Measurements from ENCODE around the gene KIF21A.

The KIF21A gene

GRCh38 chr12:39390752-39391151 lies 52.2 kb downstream of the KIF21A start:
- Histone ChIP-seq H3K9me3 (ENCODE audit: control insufficient read depth in 1 of 2, low read length in 2 of 2) (no peaks in the 10 kb centered on the region), H3K27me3 (ENCODE audit: control insufficient read depth in 1 of 2, insufficient read depth in 2 of 2, low read length in 2 of 2) (no peaks in the 10 kb centered on the region), H3K36me3 (ENCODE audit: control insufficient read depth in 1 of 2, insufficient read depth in 2 of 2, low read length in 2 of 2) (no peaks in the 10 kb centered on the region), H3K4me1 (ENCODE audit: control insufficient read depth in 1 of 2, insufficient read depth in 2 of 2, low read length in 2 of 2) (no peaks in the 10 kb centered on the region), H3K9ac (ENCODE audit: low read depth in 1 of 2, low read length in 2 of 2) (no peak overlapping the region), H3K27ac (ENCODE audit: low read depth, low read length) (no peak overlapping the region), H3K4me3 (ENCODE audit: low read depth in 1 of 2, low read length in 2 of 2) (no peak overlapping the region)

GRCh38 chr12:39389399-39390150 lies 53.3 kb downstream of the KIF21A start:
- Histone ChIP-seq H3K27ac (ENCODE audit: low read depth, low read length) (no peak overlapping the region), H3K9ac (ENCODE audit: low read depth in 1 of 2, low read length in 2 of 2) (no peak overlapping the region), H3K27me3 (ENCODE audit: control insufficient read depth in 1 of 2, insufficient read depth in 2 of 2, low read length in 2 of 2) (no peaks in the 10 kb centered on the region), H3K4me3 (ENCODE audit: low read depth in 1 of 2, low read length in 2 of 2) (no peak overlapping the region), H3K36me3 (ENCODE audit: control insufficient read depth in 1 of 2, insufficient read depth in 2 of 2, low read length in 2 of 2) (no peaks in the 10 kb centered on the region), H3K9me3 (ENCODE audit: control insufficient read depth in 1 of 2, low read length in 2 of 2) (no peaks in the 10 kb centered on the region), H3K4me1 (ENCODE audit: control insufficient read depth in 1 of 2, insufficient read depth in 2 of 2, low read length in 2 of 2) (no peaks in the 10 kb centered on the region)

GRCh38 chr12:39386335-39386734 lies 56.6 kb downstream of the KIF21A start:
- Histone ChIP-seq H3K9me3 (ENCODE audit: control insufficient read depth in 1 of 2, low read length in 2 of 2) (no peaks in the 10 kb centered on the region), H3K9ac (ENCODE audit: low read depth in 1 of 2, low read length in 2 of 2) (no peak overlapping the region), H3K36me3 (ENCODE audit: control insufficient read depth in 1 of 2, insufficient read depth in 2 of 2, low read length in 2 of 2) (no peaks in the 10 kb centered on the region), H3K27me3 (ENCODE audit: control insufficient read depth in 1 of 2, insufficient read depth in 2 of 2, low read length in 2 of 2) (no peaks in the 10 kb centered on the region), H3K4me1 (ENCODE audit: control insufficient read depth in 1 of 2, insufficient read depth in 2 of 2, low read length in 2 of 2) (no peaks in the 10 kb centered on the region), H3K4me3 (ENCODE audit: low read depth in 1 of 2, low read length in 2 of 2) (no peak overlapping the region), H3K27ac (ENCODE audit: low read depth, low read length) (no peak overlapping the region)

- Histone ChIP-seq H3K4me1 (ENCODE audit: control insufficient read depth in 1 of 2, insufficient read depth in 2 of 2, low read length in 2 of 2) (no peaks in the 10 kb centered on the region), H3K9ac (ENCODE audit: low read depth in 1 of 2, low read length in 2 of 2) (no peak overlapping the region), H3K27ac (ENCODE audit: low read depth, low read length) (no peak overlapping the region), H3K4me3 (ENCODE audit: low read depth in 1 of 2, low read length in 2 of 2) (no peak overlapping the region), H3K36me3 (ENCODE audit: control insufficient read depth in 1 of 2, insufficient read depth in 2 of 2, low read length in 2 of 2) (no peaks in the 10 kb centered on the region), H3K27me3 (ENCODE audit: control insufficient read depth in 1 of 2, insufficient read depth in 2 of 2, low read length in 2 of 2) (no peaks in the 10 kb centered on the region), H3K9me3 (ENCODE audit: control insufficient read depth in 1 of 2, low read length in 2 of 2) (no peaks in the 10 kb centered on the region)
These were observed 59.8 kb downstream of the KIF21A start for GRCh38 chr12:39383114-39383513.

GRCh38 chr12:39380090-39380489 lies 62.8 kb downstream of the KIF21A start:
- no peaks in the 10 kb centered on the region for H3K9me3 ChIP-seq (ENCODE audit: control insufficient read depth in 1 of 2, low read length in 2 of 2)
- no peaks in the 10 kb centered on the region for H3K4me1 ChIP-seq (ENCODE audit: control insufficient read depth in 1 of 2, insufficient read depth in 2 of 2, low read length in 2 of 2)
- no peaks in the 10 kb centered on the region for H3K27me3 ChIP-seq (ENCODE audit: control insufficient read depth in 1 of 2, insufficient read depth in 2 of 2, low read length in 2 of 2)
- H3K36me3 ChIP-seq (ENCODE audit: control insufficient read depth in 1 of 2, insufficient read depth in 2 of 2, low read length in 2 of 2), result no peaks in the 10 kb centered on the region
- no peak overlapping the region for H3K4me3 ChIP-seq (ENCODE audit: low read depth in 1 of 2, low read length in 2 of 2)
- no peak overlapping the region for H3K9ac ChIP-seq (ENCODE audit: low read depth in 1 of 2, low read length in 2 of 2)
- H3K27ac ChIP-seq (ENCODE audit: low read depth, low read length), result no peak overlapping the region

GRCh38 chr12:39378341-39378740 lies 64.6 kb downstream of the KIF21A start:
- H3K4me3 ChIP-seq (ENCODE audit: low read depth in 1 of 2, low read length in 2 of 2), result no peak overlapping the region
- no peaks in the 10 kb centered on the region for H3K36me3 ChIP-seq (ENCODE audit: control insufficient read depth in 1 of 2, insufficient read depth in 2 of 2, low read length in 2 of 2)
- no peaks in the 10 kb centered on the region for H3K27me3 ChIP-seq (ENCODE audit: control insufficient read depth in 1 of 2, insufficient read depth in 2 of 2, low read length in 2 of 2)
- no peak overlapping the region for H3K27ac ChIP-seq (ENCODE audit: low read depth, low read length)
- H3K9ac ChIP-seq (ENCODE audit: low read depth in 1 of 2, low read length in 2 of 2), result no peak overlapping the region
- H3K9me3 ChIP-seq (ENCODE audit: control insufficient read depth in 1 of 2, low read length in 2 of 2), result no peaks in the 10 kb centered on the region
- no peaks in the 10 kb centered on the region for H3K4me1 ChIP-seq (ENCODE audit: control insufficient read depth in 1 of 2, insufficient read depth in 2 of 2, low read length in 2 of 2)

- H3K36me3 ChIP-seq (ENCODE audit: control insufficient read depth in 1 of 2, insufficient read depth in 2 of 2, low read length in 2 of 2), result no peaks in the 10 kb centered on the region
- no peak overlapping the region for H3K27ac ChIP-seq (ENCODE audit: low read depth, low read length)
- H3K4me3 ChIP-seq (ENCODE audit: low read depth in 1 of 2, low read length in 2 of 2), result no peak overlapping the region
- H3K4me1 ChIP-seq (ENCODE audit: control insufficient read depth in 1 of 2, insufficient read depth in 2 of 2, low read length in 2 of 2), result no peaks in the 10 kb centered on the region
- no peak overlapping the region for H3K9ac ChIP-seq (ENCODE audit: low read depth in 1 of 2, low read length in 2 of 2)
- no peaks in the 10 kb centered on the region for H3K9me3 ChIP-seq (ENCODE audit: control insufficient read depth in 1 of 2, low read length in 2 of 2)
- no peaks in the 10 kb centered on the region for H3K27me3 ChIP-seq (ENCODE audit: control insufficient read depth in 1 of 2, insufficient read depth in 2 of 2, low read length in 2 of 2)
These were observed 67.6 kb downstream of the KIF21A start for GRCh38 chr12:39375206-39375808.

GRCh38 chr12:39372929-39373328 lies 70.0 kb downstream of the KIF21A start:
- Histone ChIP-seq H3K4me3 (ENCODE audit: low read depth in 1 of 2, low read length in 2 of 2) (no peak overlapping the region), H3K27ac (ENCODE audit: low read depth, low read length) (no peak overlapping the region), H3K36me3 (ENCODE audit: control insufficient read depth in 1 of 2, insufficient read depth in 2 of 2, low read length in 2 of 2) (no peaks in the 10 kb centered on the region), H3K27me3 (ENCODE audit: control insufficient read depth in 1 of 2, insufficient read depth in 2 of 2, low read length in 2 of 2) (no peaks in the 10 kb centered on the region), H3K9me3 (ENCODE audit: control insufficient read depth in 1 of 2, low read length in 2 of 2) (no peaks in the 10 kb centered on the region), H3K4me1 (ENCODE audit: control insufficient read depth in 1 of 2, insufficient read depth in 2 of 2, low read length in 2 of 2) (no peaks in the 10 kb centered on the region), H3K9ac (ENCODE audit: low read depth in 1 of 2, low read length in 2 of 2) (no peak overlapping the region)

GRCh38 chr12:39372204-39372925 lies 70.6 kb downstream of the KIF21A start:
- Histone ChIP-seq H3K9ac (ENCODE audit: low read depth in 1 of 2, low read length in 2 of 2) (no peak overlapping the region), H3K27ac (ENCODE audit: low read depth, low read length) (no peak overlapping the region), H3K27me3 (ENCODE audit: control insufficient read depth in 1 of 2, insufficient read depth in 2 of 2, low read length in 2 of 2) (no peaks in the 10 kb centered on the region), H3K4me1 (ENCODE audit: control insufficient read depth in 1 of 2, insufficient read depth in 2 of 2, low read length in 2 of 2) (no peaks in the 10 kb centered on the region), H3K4me3 (ENCODE audit: low read depth in 1 of 2, low read length in 2 of 2) (no peak overlapping the region), H3K36me3 (ENCODE audit: control insufficient read depth in 1 of 2, insufficient read depth in 2 of 2, low read length in 2 of 2) (no peaks in the 10 kb centered on the region), H3K9me3 (ENCODE audit: control insufficient read depth in 1 of 2, low read length in 2 of 2) (no peaks in the 10 kb centered on the region)

- Histone ChIP-seq H3K27ac (ENCODE audit: low read depth, low read length) (no peak overlapping the region), H3K27me3 (ENCODE audit: control insufficient read depth in 1 of 2, insufficient read depth in 2 of 2, low read length in 2 of 2) (no peaks in the 10 kb centered on the region), H3K9ac (ENCODE audit: low read depth in 1 of 2, low read length in 2 of 2) (no peak overlapping the region)
These were observed 73.2 kb downstream of the KIF21A start for GRCh38 chr12:39369756-39370155.

More at GRCh38 chr12:39369756-39370155, 73.2 kb downstream of the KIF21A start:
- H3K36me3 ChIP-seq (ENCODE audit: control insufficient read depth in 1 of 2, insufficient read depth in 2 of 2, low read length in 2 of 2), result peaks cover 4 to 9% of the 10 kb centered on the region in 2 donors
- no peak overlapping the region for H3K4me3 ChIP-seq (ENCODE audit: low read depth in 1 of 2, low read length in 2 of 2)
- H3K4me1 ChIP-seq (ENCODE audit: control insufficient read depth in 1 of 2, insufficient read depth in 2 of 2, low read length in 2 of 2), result no peaks in the 10 kb centered on the region
- H3K9me3 ChIP-seq (ENCODE audit: control insufficient read depth in 1 of 2, low read length in 2 of 2), result no peaks in the 10 kb centered on the region
